ENCODE data around the gene STN1.

STN1 gene, protein sequence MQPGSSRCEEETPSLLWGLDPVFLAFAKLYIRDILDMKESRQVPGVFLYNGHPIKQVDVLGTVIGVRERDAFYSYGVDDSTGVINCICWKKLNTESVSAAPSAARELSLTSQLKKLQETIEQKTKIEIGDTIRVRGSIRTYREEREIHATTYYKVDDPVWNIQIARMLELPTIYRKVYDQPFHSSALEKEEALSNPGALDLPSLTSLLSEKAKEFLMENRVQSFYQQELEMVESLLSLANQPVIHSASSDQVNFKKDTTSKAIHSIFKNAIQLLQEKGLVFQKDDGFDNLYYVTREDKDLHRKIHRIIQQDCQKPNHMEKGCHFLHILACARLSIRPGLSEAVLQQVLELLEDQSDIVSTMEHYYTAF

DNA sequence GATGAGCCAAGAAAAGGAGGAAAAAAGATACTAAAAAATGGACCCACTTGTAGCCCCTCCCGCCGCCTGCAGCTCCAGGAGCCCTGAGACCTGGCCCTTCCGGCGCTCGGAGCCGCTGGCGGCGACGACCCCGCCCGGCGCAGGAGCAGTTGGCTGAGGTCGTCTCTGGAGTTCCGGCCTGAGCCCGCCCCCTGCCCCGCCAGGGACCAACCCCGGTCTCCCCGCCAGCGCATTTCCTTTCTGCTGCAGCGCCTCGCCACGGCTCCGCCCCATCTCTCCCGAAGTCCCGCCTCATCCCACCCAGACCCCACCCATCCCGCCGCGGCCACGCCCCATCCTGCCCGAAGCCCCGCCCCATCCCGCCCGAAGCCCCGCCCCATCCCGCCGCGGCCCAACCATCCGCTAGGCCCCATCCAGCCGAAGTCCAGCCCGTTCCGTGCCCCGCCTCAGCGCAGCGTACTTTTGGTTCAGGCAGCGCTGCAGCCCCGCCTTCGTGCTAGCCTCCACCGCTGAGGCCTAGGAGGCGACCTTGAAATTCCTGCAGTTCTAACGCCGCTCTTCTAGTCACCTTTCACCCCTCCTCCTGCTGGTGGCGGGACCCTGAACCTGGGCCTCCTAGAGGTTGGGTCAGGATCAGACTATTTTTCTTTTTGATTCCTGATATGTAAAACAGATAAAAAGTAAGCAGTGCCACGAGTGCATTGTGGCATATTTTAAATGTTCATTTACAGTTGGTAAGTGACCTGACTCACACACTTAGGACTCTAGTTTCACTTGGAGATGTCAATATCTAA lies at the start of gene STN1:
Gene STN1 (minus strand): TSS at position 132 of the 794 bp plus-strand sequence. CDS start 590 bp downstream, outside the sequence.
- no peak for FAIRE-seq

DNA sequence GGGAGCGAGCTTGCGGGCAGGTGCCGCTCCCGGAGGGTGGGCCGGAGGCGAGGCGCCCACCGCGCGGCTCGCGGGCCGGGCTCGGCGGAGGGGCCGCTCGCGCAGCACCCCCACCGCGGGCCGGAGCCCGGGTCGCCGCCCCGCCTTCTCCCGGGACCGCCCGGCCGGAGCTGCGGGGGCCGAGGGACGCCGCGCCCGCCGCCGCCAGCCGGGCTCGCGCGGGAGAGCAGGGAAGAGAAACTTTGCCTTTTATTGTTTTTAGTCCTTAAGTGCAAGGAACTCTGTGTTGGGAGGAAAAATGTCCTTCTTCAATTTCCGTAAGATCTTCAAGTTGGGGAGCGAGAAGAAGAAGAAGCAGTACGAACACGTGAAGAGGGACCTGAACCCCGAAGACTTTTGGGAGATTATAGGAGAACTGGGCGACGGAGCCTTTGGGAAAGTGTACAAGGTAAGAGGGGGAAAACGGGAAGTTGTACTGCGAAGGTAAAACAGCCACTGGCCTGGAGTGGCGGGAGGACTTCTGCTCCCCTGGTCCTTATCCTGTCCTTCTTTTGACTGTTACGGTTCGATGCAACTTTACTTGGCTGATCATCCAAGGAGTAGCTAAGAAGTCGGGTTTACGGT lies 49.6 kb upstream of the STN1 start:
- FAIRE-seq, result no peak

DNA sequence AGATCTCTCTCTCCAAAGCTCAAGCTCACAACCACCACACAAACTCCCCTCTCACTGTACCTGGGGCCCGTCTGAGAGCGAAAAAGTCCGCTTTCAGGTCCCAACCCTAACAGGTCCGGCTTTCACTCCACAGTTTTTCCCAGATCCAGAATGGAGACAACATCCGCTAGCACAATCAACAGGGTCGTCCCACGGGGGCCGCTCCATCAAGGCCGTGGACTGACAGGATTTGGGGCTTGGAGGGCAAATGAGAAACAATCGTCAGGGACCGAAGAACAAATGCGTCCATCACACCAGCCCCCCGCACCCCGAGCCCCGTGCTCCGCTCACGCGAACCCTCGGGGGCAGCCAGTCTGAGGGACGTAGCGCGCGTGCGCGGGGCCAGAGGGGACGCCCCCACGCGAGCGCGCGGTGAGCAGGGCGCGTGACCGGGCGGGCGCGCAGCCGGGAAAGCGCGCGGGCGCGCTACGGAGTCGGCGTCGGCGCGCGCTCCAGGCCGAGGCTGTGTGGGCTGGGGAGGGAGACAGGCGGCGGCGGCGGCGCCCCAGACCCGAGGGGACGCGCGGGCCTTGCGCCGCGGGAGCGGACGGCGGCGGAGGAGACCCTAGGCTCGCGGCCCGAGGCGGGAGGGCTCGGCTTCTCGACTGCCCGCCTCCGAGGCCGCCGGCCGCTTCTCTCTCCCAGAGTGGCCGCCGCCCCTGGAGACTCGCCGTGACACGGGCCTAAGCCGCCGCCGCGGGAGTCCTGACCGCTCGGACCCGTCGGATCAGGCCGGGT lies 48.9 kb upstream of the STN1 start, which contains the start of gene SLK:
Gene SLK (plus strand): TSS at position 470 of the 777 bp plus-strand sequence. CDS start 606 bp downstream, outside the sequence.
- no peak for FAIRE-seq

- FAIRE-seq, result no peak
Measured at GRCh38 chr10:103960103-103960502, 42.1 kb upstream of the STN1 start.

DNA sequence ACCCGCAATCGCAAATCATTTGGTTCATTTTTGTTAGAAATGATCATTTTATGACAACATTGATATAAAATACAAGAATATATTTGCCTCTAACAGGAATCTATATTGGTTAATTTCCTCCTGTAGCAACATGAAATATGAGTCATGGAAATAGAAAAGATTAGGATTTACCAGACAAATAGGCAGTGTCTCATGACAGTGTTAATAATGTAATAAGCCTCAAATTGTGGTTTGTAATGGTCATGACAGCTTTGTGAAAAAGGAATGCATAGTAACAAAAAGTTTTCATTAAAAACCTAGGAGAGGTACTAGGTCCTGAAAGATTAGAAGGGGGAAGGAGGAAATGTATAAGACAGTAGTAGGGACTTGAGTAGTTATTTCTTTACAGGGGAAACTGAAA lies 41.0 kb upstream of the STN1 start:
- FAIRE-seq, result no peak

GRCh38 chr10:103954543-103954942 lies 36.6 kb upstream of the STN1 start:
- no peak for FAIRE-seq

DNA sequence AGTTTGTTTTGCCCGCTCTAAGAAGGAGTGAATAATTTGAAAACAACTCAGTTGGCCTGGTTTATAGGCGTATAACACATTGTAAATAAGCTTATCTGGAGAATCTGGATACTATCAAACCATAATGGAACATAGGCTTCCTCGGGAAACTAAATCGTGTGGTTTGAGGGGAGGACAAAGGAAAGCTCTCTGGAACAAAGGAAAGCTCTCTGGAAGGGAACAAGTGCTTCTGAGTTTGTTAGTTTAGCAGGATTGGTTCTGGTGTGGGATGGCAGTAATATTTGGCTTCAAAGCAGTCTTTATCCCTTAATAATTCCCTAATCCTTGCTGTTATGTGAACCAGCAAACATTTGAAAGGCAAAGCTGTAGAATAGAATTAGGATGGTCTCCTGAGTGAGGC lies 34.0 kb upstream of the STN1 start:
- FAIRE-seq, result no peak

GRCh38 chr10:103951183-103951582 lies 33.2 kb upstream of the STN1 start:
- FAIRE-seq, result no peak

DNA sequence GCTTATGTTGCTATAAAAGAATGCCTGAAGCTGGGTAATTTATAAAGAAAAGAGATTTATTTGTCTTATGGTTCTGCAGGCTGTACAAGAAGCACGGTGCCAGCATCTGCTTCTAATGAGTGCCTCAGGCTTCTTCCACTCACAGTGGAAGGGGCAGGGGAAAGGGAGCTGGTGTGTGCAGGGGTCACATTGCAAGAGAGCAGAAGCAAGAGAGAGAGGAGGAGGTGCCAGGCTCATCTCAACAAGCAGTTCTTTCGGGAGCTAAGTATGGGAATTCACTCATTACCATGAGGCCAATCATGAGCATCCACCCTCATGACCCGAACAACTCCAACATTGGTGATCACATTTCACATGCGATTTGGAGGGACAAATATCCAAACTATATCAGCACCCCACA lies 31.7 kb upstream of the STN1 start:
- no peak for FAIRE-seq

GRCh38 chr10:103947799-103948516 lies 30.0 kb upstream of the STN1 start:
- FAIRE-seq, result no peak

GRCh38 chr10:103942866-103943265 lies 24.9 kb upstream of the STN1 start:
- no peak for FAIRE-seq

DNA sequence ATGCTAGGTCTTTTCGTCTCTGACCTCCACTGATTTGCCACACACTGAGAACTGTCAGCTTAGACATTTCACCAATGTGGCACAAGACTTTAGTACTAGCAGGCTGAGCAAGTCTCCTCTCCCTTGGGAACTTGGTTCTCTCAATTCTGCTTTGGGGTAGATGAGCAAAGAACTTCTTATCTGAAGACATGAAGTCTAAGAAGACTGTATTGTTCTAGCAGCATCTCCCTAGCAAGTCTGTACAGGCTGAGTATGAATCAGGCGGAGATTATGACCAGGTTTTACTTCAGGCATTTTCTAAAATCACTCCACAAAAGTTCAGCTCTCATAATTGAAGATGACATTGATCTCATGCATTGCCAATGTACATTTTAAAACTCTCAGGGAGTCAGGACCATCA lies 23.8 kb upstream of the STN1 start:
- no peak for FAIRE-seq

DNA sequence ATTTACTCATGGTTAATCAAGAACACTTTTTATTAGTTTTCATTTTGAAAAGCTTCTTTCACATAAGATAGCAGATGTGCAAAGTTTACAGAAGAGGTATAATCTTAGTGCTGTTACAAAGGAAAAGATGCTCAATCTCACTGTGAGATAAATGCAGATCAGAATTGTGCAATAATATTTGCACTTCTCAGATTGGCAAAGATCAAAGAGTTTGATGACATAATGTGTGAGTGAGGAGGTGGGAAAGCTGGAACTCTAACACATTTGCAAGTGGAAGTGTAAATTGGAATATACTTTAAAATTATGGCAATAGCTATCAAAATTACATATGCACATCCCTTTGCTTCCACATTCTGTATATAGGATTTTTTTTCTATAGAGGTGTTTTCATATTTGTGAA lies 21.5 kb upstream of the STN1 start:
- no peak for FAIRE-seq

DNA sequence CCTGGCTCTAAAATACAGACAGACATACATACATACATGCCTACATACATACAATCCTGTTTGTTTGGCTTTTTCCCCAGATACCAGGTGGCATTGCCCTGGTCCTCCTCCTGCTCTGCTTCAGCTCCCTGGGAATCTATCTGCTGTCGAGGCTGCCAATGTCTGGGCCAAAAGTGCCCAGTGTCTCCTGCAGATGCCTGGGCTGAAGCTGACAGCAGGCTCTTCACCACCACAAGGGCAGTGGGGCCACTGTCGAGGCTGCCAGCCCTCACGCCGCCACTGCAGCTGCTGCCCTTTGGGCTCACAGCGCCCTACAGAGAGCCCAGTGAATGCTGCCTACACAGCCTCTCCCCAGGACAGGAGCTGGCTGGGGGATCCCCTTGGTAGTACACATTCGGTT lies 18.0 kb upstream of the STN1 start:
- FAIRE-seq, result no peak

DNA sequence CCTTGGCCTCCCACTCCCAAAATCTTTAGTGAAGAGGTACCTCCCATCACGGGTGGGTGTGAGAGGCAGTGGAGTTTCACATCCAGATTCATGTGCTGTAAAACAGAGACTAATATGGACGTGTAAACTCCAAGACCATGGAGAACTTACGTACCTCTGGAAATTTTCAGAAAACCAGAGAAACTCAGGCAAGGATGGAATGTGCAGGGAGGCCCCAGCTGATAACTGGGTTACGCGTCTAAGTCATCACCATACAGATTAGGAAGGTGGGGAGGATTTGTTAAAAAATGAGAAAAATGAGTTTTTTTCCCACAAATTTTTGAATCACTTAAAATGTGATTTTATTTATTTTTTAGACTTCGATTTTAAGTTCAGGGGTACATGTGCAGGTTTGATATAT lies 16.3 kb upstream of the STN1 start:
- FAIRE-seq, result no peak

GRCh38 chr10:103933557-103934121 lies 15.7 kb upstream of the STN1 start:
- FAIRE-seq, result no peak

DNA sequence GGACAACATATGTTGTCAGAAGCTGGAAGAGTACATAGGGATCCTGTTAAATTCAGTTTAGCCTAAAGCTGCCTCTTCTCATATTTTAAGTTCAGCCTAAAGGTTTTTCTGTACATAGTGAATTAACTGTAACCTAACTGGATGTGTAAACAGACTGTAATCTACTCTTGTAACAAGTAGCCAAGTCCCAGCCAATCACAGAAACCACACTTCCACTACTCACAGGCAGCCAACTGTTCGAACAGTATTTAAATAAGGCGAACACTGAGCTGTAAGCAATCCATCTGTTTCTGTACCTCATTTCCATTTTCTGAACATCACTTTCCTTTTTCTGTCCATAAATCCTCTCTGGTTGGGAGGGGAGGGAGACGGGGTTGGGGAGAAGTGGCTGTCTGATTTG lies 15.0 kb upstream of the STN1 start:
- FAIRE-seq, result no peak

DNA sequence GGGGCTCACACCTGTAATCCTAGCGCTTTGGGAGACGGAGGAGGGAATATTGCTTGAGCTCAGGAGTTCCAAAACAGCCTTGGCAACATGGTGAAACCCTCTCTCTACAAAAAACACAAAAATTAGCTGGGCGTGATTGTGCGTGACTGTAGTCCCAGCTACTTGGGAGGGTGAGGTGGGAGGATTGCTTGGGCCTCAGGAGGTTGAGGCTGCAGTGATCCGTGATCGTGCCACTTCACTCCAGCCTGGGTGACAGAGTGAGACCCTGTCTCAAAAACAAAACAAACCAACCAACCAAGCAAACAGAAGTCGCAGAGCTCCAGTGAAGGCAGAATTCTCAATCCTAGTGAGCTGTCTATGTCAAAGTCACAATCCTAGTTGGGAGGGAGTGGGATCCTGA lies 14.3 kb upstream of the STN1 start:
- FAIRE-seq, result no peak

DNA sequence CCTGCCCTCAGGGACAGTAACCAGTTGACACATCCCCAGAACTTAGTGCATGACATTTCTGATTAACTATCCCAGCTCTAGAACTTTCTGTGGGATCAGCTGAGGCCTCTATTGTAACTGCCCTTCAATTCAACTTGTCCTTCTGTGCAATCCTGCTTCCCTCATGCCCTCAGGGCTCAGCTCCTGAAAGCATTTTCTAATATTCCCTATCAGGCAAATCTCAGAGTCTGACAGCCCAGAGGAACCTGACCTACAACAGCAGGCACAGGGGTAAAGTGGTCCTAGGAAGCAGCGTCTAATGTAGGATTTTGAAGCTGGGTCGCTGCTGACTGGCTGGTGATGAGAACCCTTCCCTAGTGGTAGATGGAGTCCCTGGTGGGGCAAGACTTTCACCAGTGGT lies 13.6 kb upstream of the STN1 start:
- FAIRE-seq, result no peak

DNA sequence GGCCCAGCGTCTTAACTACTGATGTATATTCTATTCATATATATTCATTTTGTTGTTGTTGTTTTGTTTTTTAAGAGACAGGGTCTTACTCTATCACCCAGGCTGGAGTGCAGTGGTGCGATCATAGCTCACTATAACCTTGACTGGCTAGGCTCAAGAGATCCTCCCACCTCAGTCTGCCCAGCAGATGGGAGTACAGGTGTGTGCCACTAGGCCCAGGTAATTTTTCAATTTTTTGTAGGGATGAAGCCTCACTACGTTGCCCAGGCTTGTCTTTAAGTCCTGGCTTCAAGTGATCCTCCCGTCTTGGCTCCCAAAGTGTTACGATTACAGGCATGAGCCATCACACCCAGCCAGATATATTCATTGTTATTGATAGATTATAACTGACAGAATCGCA lies 12.9 kb upstream of the STN1 start:
- no peak for FAIRE-seq

DNA sequence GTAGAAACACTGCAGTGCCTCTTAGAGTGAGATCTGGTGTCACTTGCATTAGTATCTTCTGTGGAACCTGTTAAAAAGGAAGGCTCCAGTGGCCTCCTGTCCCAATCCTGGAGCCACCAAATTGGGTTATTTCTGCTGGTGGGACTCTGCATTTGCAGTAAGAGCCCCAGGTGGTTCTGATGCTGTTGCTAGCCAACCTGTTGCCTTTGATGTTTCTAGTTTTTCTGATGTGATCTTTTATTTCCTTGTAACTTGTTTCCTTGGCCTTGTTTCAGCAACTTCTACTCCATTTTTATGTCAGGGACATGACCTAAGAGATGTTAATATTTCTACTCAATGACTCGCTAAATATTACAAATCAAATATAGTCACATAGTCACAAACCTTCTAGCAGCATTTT lies 12.5 kb upstream of the STN1 start:
- no peak for FAIRE-seq

- FAIRE-seq, result no peak
Measured at GRCh38 chr10:103929381-103929921, 11.5 kb upstream of the STN1 start.

Data from A204.1 (cell line).